ENCODE measurements around the gene TMEM242. TPM values are rescaled to one million over a fixed set of nuclear protein-coding genes. Genes with fewer than 3 reads are reported as not detected.

Gene TMEM242
- polyA plus RNA-seq, 2 of the 4 experiments (the other 2 are of a cell fraction): 5.3 to 7.4 TPM

DNA sequence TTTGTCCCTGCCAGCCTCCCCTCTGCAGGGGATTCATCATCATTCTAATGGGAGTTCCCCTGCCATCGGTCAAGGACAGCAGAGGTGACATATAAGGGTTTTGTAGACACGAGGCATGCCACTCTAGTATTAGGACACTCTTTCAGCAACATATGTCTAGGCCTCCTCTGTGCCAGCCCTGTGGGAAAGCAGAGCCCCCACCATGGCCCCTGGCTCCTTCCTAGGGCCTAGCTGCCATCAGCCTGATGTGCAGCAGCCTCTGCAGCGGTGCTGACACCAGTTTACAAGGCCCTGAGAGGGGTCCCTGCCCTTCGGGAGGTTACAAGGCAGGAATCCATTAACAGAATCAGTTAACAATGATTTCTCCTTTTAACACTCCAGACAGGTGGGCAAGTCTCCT, 32.5 kb downstream of the TMEM242 start (continued):
- TF ChIP-seq MYC (IDR thresholded peaks at IDR 0.05; ENCODE audit: borderline replicate concordance, low read length): no peak
- TF ChIP-seq HDAC2 (IDR thresholded peaks at IDR 0.05): no peak
- TF ChIP-seq FOSB (CRISPR knock-in tag; IDR thresholded peaks at IDR 0.05): no peak
- TF ChIP-seq RNF2 (IDR thresholded peaks at IDR 0.05; ENCODE audit: borderline replicate concordance, low read depth): no peak
- no peak for TF ChIP-seq EHMT2 (IDR thresholded peaks at IDR 0.05; ENCODE audit: low read depth)
- no peak for TF ChIP-seq MAFK (IDR thresholded peaks at IDR 0.05; ENCODE audit: partially characterized antibody)
- TF ChIP-seq EHF (CRISPR knock-in tag; IDR thresholded peaks at IDR 0.05): no peak
- TF ChIP-seq GATA3 (IDR thresholded peaks at IDR 0.05; ENCODE audit: borderline replicate concordance): no peak
- no peak for TF ChIP-seq POLR2A (IDR thresholded peaks at IDR 0.05; ENCODE audit: low read length)
- no peak for TF ChIP-seq EP300 (IDR thresholded peaks at IDR 0.05)
- TF ChIP-seq KDM1A (IDR thresholded peaks at IDR 0.05; ENCODE audit: low read depth): no peak
- TF ChIP-seq PHF8 (IDR thresholded peaks at IDR 0.05; ENCODE audit: borderline replicate concordance, low read depth): no peak

DNA sequence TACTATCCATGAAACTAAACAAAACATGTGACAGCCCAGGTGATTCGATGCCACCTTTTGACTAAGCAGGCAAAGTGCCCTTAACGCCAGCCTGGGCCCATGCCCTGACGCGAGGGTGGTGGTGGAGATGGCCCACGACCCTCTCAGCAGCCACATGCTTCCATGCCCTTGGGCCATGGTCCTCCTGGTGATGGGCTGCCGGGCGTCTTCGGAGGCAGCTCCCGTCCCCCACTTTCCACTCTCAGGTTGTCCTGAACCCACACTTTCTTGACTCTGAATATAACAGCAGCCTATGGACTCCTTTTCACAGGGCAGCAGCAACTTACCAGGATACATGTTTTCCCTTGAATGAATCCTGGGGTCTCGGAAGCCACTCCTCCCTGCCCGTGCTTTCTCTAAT, 33.6 kb downstream of the TMEM242 start:
- no peaks in the 10 kb centered on the region for H3K9me3 ChIP-seq
- no peak overlapping the region for H3K4me2 ChIP-seq
- no peaks in the 10 kb centered on the region for H3K4me1 ChIP-seq
- no peak overlapping the region for H3K4me3 ChIP-seq
- TF ChIP-seq CBX2 (IDR thresholded peaks at IDR 0.05; ENCODE audit: borderline replicate concordance, low read depth) (no peak), ZC3H11A (IDR thresholded peaks at IDR 0.05) (no peak), HOXA7 (CRISPR knock-in tag; IDR thresholded peaks at IDR 0.05) (no peak), ESRRA (IDR thresholded peaks at IDR 0.05; ENCODE audit: borderline replicate concordance, low read length) (no peak), HOXB5 (CRISPR knock-in tag; IDR thresholded peaks at IDR 0.05) (no peak), FOSL2 (IDR thresholded peaks at IDR 0.05) (no peak), FOSL2 (CRISPR knock-in tag; IDR thresholded peaks at IDR 0.05) (no peak), NR3C1 (IDR thresholded peaks at IDR 0.05) (no peak)
- TF ChIP-seq, protein P1, sequence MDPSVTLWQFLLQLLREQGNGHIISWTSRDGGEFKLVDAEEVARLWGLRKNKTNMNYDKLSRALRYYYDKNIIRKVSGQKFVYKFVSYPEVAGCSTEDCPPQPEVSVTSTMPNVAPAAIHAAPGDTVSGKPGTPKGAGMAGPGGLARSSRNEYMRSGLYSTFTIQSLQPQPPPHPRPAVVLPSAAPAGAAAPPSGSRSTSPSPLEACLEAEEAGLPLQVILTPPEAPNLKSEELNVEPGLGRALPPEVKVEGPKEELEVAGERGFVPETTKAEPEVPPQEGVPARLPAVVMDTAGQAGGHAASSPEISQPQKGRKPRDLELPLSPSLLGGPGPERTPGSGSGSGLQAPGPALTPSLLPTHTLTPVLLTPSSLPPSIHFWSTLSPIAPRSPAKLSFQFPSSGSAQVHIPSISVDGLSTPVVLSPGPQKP (IDR thresholded peaks at IDR 0.05; ENCODE audit: low read depth, low read length): no peak
- ChIA-PET CTCF (no interaction called here), POLR2A (no interaction called here)
- H3K27ac ChIP-seq: no peak overlapping the region
- 88% methylated on average over 4 of the region's 11 CpGs for WGBS (ENCODE audit: missing lambda C conversion rate)
- no peak for ATAC-seq
- no peak for DNase-seq (ENCODE audit: low read depth in 1 of 2, low spot score in 1 of 2)
- no peak for FAIRE-seq

DNA sequence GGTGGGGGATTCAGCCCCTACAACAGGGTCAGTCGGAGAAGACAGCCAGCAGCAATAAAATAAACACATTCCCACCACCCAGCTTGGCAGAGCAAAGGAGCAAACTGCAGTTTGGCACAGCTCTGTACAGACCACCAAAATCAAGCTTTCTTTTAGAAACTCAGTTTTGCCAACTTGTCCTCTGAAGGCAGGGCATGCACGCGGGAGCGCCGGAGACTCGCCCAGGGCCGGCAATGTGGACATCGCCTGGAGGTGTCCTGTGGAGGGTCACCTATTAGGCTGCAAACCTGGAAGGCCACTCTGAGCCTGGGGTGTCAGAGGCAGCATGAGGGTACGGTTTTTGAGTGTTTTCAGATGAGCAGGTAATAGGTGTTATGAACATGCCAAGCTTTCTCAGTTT, 34.7 kb downstream of the TMEM242 start:
- FAIRE-seq: no peak

More for the DNA sequence above, 34.7 kb downstream of the TMEM242 start:
- Histone ChIP-seq H3K4me2 (no peak overlapping the region), H3K27ac (no peak overlapping the region), H3K4me3 (no peak overlapping the region), H3K9me3 (no peaks in the 10 kb centered on the region), H3K4me1 (no peaks in the 10 kb centered on the region)
- no peak for ATAC-seq
- ChIA-PET CTCF (interaction anchor here (1.3 kb wide), 1 partner anchor 14 kb away, joined by 3 read pairs; no protein-coding TSS in a partner anchor), POLR2A (no interaction called here)
- TF ChIP-seq CBX8 (IDR thresholded peaks at IDR 0.05) (no peak), ZNF302 (CRISPR knock-in tag; IDR thresholded peaks at IDR 0.05) (no peak), HDAC2 (IDR thresholded peaks at IDR 0.05) (no peak), MAZ (IDR thresholded peaks at IDR 0.05; ENCODE audit: borderline replicate concordance, low read depth, low read length) (no peak), RARB (CRISPR knock-in tag; IDR thresholded peaks at IDR 0.05) (no peak), ZSCAN20 (CRISPR knock-in tag; IDR thresholded peaks at IDR 0.05) (no peak), KDM1A (IDR thresholded peaks at IDR 0.05; ENCODE audit: low read depth) (no peak)
- TF ChIP-seq, protein P2, sequence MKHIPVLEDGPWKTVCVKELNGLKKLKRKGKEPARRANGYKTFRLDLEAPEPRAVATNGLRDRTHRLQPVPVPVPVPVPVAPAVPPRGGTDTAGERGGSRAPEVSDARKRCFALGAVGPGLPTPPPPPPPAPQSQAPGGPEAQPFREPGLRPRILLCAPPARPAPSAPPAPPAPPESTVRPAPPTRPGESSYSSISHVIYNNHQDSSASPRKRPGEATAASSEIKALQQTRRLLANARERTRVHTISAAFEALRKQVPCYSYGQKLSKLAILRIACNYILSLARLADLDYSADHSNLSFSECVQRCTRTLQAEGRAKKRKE (CRISPR knock-in tag; IDR thresholded peaks at IDR 0.05; ENCODE audit: low read depth): no peak
- TF ChIP-seq, protein P3, sequence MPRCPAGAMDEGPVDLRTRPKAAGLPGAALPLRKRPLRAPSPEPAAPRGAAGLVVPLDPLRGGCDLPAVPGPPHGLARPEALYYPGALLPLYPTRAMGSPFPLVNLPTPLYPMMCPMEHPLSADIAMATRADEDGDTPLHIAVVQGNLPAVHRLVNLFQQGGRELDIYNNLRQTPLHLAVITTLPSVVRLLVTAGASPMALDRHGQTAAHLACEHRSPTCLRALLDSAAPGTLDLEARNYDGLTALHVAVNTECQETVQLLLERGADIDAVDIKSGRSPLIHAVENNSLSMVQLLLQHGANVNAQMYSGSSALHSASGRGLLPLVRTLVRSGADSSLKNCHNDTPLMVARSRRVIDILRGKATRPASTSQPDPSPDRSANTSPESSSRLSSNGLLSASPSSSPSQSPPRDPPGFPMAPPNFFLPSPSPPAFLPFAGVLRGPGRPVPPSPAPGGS (IDR thresholded peaks at IDR 0.05): no peak
- 81% methylated on average over 3 of the region's 9 CpGs for WGBS (ENCODE audit: missing lambda C conversion rate)
- no peak for DNase-seq (ENCODE audit: low read depth in 1 of 2, low spot score in 1 of 2)

Measured in A549 (cell line).